NCI-H2171 (cell line): ENCODE results near the gene UBE3A.

ENCODE experiments used
- DNase-seq: peaks from one replicate; lab custom pipeline; 2025; lab: John Stamatoyannopoulos, UW

UBE3A gene

GRCh38 chr15:25331404-25331803, 107.4 kb downstream of the UBE3A start:
- no peak for DNase-seq

- DNase-seq: no peak
Observed at GRCh38 chr15:25329696-25330095, 109.1 kb downstream of the UBE3A start.

DNA sequence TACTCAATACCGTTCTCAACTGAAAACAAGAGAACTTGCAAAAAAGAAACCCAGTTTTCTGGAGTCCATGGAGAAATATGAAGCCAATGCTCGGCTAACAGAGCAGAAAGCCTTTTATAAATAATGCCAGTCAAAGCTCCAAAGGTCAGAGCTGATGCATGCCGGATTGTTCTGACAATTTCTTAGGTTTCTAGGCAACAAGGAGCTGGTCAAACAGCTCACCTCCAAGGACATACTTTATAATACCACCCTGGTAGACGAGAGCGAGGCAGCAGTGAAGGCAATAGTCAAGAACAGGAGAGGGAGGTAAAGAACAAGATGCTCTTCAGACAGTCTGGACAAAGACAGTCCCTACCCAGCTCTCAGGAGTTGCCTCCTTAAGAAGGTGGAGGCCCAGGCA, 111.1 kb downstream of the UBE3A start:
- no peak for DNase-seq

GRCh38 chr15:25325187-25325586, 113.6 kb downstream of the UBE3A start:
- no peak for DNase-seq

GRCh38 chr15:25323420-25323819, 115.4 kb downstream of the UBE3A start:
- no peak for DNase-seq

GRCh38 chr15:25287823-25288222, 151.0 kb downstream of the UBE3A start:
- peak; percentile 69 for DNase-seq
